Activated naive CD4-positive, alpha-beta T cell (primary cell): ENCODE data around the gene TXNRD2.
"Not testable (repeated sequence)": the region's sequence is repeated elsewhere in the genome, so short reads cannot be mapped to it uniquely, and the experiment has no call there.

ENCODE experiments used
- DNase-seq, 4 experiments: peaks; one replicate each; lab custom pipeline; 2025; lab: John Stamatoyannopoulos, UW

TXNRD2 gene

DNA sequence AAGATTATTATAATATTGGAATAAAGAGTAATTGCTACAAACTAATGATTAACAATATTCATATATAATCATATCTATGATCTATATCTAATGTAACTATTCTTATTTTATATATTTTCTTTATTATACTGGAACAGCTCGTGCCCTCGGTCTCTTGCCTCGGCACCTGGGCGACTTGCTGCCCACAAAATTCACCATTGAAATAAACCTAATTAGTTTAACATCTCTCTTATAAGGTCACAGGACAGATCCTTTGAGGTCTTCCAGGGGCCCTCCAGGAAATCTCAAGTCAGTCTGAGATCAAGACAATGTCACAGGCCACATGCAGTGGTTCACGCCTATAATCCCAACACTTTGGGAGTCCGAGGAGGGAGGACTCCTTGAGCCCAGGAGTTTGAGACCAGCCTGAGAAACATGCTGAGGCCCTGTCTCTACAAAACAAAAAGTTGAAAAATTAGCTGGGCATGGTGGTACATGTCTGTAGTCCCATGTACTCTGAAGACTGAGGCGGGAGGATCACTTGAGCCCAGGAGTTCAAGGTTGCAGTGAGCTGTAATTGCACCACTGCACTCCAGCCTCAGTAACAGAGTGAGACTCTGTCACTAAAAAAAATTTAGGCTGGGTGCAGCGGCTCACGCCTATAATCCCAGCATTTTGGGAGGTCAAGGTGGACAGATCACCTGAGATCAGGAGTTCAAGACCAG lies 6.6 kb upstream of the TXNRD2 start:
- DNase-seq = no peak

GRCh38 chr22:19943082-19944026 lies 1.7 kb upstream of the TXNRD2 start:
- DNase-seq = no peak

GRCh38 chr22:19942157-19943081 lies 801 bp upstream of the TXNRD2 start:
- no peak for DNase-seq

DNA sequence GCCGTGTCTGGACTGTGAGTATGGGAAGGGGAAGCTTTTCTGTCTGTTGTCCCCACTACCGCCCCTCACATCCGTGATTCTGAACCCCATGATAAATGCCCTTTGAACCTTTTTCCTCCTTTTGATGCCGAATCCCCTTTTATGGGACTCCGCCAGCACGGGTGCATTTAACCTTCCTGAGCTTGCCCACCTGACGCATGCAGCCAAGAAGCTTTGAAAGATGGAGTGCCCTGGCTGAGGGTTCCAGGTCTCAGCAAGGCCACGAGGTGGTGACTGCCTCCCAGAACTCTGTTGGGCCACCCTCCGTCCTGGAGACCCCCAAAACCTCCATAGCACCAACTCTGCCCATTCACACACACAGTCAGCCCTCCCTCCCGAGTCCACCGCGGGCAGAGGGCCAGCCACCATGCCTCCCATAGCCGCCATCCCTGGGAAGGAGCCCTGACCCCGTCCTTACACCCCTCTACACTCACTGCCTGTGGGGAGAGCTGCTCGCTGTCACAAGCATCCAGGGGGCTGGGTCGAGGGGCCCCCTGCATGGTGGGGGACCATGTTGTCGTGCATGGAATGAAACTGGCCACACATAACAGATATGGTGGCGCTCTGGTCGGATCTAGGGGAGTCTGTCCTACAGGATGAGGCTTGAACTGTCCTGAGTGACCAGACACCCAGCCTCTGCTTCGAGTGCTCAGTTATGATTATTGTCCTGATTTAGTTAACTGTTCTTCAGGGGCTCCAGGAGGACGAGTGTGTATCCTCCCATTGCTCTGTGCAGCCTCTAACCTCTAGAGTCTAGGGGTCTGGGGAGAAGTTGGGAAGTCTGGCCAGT lies 868 bp downstream of the TXNRD2 start:
- no peak for DNase-seq

- DNase-seq = no peak
Measured at GRCh38 chr22:19937616-19938473, 3.8 kb downstream of the TXNRD2 start.

GRCh38 chr22:19936513-19936912 lies 5.1 kb downstream of the TXNRD2 start:
- no peak for DNase-seq

DNA sequence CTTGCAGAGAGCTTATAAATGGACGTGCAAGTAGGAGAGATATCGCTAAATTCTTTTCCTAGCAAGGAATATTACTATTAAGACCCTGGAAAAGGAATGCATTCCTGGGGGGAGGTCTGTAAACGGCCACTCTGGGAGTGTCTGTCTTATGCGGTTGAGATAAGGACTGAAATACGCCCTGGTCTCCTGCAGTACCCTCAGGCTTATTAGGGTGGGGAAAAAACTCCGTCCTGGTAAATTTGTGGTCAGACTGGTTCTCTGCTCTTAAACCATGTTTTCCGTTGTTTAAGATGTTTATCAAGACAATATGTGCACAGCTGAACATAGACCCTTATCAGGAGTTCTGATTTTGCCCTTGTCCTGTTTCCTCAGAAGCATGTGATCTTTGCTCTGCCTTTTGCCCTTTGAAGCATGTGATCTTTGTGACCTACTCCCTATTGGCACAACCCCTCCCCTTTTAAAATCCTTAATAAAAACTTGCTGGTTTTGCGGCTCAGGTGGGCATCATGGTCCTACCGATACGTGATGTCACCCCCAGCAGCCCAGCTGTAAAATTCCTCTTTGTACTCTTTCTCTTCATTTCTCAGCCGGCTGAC lies 6.4 kb downstream of the TXNRD2 start:
- not testable (repeated sequence) for DNase-seq

DNA sequence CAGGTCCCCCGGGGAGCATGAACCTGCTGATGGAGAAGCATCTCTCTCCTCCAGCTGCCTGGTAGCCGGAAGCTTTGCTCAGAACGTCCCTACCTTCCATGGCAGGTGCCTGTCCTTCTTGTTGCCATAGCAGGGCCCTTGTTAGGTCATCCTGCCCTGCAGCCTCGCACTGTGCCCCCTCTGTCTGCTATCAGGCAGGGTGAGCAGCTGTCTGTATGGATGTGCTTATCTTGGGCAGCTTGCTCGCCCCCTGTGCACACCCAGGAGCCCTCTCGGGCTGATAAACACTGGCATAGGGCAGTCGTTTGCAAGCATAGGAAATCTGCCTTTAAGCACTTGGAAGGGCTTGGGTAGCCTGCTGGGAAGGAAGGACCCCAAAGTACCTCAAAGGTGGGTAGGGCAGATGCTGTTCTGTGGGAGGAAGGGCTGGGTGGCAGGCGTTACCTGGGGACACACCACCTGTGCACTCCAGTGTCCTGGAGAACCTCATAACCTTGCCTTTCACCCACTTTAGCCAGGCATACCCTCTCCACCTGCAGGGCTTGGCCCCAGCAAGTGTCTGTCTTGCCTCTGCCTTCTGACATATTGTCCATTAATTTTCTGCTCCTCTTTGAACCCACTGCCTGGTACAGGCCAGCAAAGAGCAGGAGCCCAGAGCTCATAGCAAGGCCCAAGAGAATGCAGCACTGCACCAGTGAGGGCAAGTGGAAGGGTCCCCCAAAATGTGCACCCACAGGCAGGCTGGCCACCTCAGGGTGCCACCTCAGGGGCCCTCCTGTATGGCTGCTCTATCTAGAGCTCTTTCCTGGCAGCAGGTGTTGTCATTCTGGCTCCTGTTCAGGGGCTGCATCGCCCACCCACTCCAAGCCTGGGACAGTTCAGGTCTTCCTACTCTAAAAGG lies 8.0 kb downstream of the TXNRD2 start:
- no peak for DNase-seq

- DNase-seq = no peak
Measured at GRCh38 chr22:19932367-19933206, 9.0 kb downstream of the TXNRD2 start.

DNA sequence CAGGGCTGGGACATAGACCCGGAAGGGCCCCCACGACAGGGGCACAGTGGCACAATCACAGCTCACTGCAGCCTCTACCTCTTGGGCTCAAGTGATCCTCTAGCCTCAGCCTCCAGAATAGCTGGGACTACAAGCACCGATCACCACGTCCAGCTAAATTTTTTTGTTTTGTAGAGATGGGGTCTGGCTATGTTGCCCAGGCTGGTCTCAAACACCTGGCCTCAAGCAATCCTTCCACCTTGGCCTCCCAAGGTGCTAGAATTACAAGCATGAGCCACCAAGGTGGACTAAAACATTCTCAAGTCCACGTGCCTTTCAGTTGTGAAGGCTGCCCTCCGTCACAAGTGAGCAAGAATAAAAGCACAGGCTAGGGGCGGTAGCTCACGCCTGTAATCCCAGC lies 10.1 kb downstream of the TXNRD2 start:
- no peak for DNase-seq

DNA sequence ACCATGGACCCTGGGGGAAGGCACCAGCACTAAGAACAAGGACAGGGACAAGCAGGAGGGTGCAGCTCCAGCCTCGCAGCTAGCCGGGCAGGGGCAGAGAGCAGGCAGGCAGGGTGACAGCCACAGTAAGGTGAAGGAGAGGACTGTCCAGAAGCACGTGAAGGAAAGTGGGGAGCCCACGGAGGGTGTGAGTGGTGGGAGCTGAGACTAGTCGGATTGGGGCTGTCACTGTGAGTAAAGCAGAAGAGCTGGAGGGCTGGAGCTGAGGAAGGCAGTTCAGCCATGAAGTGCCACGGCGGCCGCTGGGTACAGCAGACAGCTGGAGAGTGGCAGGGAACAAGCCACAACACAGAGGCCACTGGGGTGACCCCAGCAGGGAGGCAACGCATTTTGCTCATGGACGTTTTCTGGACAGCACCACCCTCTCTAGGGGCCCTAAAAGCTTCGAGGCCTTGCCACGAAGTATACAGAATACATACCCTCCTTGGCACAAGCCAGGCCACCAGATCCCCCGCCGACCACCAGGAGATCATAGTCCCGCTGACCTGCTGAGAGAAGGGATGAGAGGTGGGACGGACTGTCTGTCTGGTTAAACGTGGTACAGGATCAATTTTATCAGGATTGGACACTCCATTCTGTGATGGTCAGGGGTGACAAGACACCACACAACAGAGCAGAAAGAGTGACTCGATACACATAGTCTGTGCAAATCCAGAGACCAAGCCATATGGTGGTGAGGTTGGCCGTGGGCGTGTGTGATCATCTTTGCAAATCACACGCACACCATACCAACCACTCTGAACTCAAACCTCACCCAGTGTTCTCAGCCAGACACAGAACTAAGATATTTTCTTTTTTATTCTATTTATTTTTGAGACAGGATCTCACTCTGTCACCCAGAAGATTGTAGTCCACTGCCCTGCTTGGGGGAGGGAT lies 10.8 kb downstream of the TXNRD2 start:
- DNase-seq = no peak

DNA sequence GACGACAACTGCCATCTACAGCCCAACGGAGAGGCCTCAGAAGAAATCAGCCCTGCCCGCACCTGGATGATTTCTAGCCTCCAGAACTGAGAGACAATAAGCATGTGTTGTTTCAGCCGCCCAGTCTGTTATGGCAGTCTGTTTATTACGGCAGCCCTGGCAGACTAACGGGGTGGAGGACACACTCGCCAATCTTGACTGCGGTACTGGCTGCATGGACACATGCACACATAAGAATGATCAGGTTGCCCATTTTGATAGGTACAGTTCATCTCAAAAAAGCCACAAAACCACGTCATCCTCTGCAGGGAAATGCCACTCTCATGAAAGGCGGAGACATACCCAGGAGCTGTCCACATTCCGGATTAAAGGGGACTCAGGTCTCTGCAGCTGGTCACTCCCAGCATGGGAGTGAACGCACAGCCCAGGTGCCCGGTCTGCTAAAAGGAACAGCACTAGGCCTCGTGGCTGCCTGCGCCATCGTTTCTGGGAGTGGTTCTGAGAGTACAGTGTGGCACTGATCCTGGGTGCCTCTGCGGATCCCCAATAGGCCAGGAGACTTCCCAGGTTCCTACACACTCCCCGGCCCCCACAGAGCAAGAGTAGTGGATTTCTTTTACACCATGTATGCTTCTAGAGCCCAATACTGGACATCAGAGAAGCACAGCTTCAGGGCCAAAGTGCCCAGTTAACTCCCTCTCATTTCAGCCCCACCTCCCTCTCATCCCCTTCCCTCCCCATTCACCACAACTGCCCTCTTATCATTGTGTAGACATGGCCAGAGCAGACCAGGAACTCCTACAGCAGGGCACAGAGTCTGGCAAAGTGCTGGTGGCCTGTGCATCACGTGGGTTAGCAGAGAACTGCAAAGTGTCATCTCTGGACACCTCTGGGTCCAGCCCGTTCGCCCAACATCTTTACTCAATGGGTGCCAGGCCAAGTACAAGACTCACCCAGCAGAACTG lies 11.8 kb downstream of the TXNRD2 start:
- no peak for DNase-seq

GRCh38 chr22:19928207-19928606 lies 13.4 kb downstream of the TXNRD2 start:
- no peak for DNase-seq

GRCh38 chr22:19927696-19928095 lies 13.9 kb downstream of the TXNRD2 start:
- DNase-seq = no peak

DNA sequence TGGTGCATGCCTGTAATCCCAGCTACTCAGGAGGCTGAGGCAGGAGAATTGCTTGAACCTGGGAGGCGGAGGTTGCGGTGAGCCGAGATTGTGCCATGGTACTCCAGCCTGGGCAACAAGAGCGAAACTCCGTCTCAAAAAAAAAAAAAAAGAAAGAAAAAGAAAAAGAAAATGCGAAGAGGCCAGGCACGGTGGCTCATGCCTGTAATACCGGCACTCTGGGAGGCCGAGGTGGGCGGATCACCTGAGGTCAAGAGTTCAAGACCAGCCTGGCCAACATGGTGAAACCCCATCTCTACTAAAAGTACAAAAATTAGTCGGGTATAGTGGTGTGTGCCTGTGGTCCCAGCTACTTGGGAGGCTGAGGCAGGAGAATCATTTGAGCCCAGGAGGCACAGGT lies 15.6 kb downstream of the TXNRD2 start:
- not testable (repeated sequence) for DNase-seq
